AG10803 (cell line): ENCODE results near the gene ERLEC1.

ENCODE experiments used
- DNase-seq: peaks from one replicate; pipeline ENCODE4 v3.0.0; 2010; ENCODE audit warnings: low read depth
- H3K4me3 ChIP-seq: 2 replicates; pipeline ENCODE4 v1.5.1; 2011; ENCODE audit warnings: mild to moderate bottlenecking, low read length, control low read depth
- TF ChIP-seq, protein P1 (sequence below): conservative IDR thresholded peaks from 2 replicates; pipeline ENCODE4 v1.5.1; 2011; ENCODE audit warnings: mild to moderate bottlenecking, low read length, control low read depth, inconsistent platforms

The ERLEC1 gene

DNA sequence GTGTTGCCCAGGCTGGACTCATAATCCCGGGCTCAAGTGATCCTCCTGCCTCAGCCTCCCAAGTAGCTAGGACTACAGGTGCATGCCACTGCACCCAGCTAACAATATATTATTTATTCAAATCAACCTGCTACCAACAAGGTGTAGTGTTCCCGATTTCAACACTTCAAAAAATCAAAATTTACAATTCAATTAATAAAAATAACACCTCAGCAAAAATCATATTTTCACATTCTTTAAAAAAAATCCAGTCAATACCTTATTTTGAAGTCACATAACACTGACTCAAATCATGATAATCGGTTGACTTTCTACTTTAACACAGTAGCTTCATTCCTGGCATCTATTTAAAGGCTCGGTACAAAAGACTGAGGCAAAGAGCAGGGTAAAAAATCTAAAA, 65.7 kb downstream of the ERLEC1 start:
- no peak for DNase-seq
- no peak overlapping the region for H3K4me3 ChIP-seq
- TF ChIP-seq, protein P1, sequence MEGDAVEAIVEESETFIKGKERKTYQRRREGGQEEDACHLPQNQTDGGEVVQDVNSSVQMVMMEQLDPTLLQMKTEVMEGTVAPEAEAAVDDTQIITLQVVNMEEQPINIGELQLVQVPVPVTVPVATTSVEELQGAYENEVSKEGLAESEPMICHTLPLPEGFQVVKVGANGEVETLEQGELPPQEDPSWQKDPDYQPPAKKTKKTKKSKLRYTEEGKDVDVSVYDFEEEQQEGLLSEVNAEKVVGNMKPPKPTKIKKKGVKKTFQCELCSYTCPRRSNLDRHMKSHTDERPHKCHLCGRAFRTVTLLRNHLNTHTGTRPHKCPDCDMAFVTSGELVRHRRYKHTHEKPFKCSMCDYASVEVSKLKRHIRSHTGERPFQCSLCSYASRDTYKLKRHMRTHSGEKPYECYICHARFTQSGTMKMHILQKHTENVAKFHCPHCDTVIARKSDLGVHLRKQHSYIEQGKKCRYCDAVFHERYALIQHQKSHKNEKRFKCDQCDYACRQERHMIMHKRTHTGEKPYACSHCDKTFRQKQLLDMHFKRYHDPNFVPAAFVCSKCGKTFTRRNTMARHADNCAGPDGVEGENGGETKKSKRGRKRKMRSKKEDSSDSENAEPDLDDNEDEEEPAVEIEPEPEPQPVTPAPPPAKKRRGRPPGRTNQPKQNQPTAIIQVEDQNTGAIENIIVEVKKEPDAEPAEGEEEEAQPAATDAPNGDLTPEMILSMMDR, result no peak

DNA sequence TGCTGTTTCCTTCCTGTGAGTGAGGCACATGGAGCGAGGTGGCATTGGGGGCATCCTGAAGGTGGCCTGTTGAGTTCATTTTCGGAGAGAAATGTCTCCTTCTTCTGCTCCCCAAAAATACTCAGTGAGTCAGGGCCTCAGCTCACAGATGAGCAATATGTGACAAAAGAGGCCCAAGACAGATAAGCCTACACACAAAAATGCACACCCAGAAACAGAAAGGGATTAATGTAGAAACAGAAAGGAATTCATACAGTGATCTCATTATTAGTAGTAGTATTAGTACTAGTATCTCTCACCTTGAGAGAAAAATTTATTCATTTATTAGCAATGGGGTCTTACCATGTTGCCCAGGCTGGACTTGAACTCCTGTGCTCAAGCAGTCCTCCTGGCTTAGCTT, 67.8 kb downstream of the ERLEC1 start:
- DNase-seq, result no peak
- H3K4me3 ChIP-seq, result no peak overlapping the region
- TF ChIP-seq, protein P1, result no peak

DNA sequence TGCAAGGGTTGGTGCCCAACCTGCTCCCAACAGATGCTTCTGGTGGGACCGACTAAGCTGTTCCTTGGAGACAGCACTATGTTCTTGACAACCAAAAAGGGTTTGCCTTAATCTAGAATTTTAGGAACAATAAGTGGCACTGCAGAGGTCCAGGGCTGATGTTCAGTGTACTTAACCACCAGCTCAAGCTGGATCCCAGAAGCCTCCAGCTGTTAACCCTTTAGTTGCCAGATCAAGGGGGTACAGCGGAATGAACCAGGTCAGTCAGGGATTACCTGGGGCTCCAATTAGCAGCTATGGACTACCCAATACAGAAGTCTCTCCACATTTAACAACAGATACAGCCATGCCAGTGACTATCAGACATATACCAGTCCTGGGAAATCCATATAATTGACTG, 69.4 kb downstream of the ERLEC1 start:
- H3K4me3 ChIP-seq, result no peak overlapping the region
- no peak for DNase-seq
- TF ChIP-seq, protein P1, result no peak

DNA sequence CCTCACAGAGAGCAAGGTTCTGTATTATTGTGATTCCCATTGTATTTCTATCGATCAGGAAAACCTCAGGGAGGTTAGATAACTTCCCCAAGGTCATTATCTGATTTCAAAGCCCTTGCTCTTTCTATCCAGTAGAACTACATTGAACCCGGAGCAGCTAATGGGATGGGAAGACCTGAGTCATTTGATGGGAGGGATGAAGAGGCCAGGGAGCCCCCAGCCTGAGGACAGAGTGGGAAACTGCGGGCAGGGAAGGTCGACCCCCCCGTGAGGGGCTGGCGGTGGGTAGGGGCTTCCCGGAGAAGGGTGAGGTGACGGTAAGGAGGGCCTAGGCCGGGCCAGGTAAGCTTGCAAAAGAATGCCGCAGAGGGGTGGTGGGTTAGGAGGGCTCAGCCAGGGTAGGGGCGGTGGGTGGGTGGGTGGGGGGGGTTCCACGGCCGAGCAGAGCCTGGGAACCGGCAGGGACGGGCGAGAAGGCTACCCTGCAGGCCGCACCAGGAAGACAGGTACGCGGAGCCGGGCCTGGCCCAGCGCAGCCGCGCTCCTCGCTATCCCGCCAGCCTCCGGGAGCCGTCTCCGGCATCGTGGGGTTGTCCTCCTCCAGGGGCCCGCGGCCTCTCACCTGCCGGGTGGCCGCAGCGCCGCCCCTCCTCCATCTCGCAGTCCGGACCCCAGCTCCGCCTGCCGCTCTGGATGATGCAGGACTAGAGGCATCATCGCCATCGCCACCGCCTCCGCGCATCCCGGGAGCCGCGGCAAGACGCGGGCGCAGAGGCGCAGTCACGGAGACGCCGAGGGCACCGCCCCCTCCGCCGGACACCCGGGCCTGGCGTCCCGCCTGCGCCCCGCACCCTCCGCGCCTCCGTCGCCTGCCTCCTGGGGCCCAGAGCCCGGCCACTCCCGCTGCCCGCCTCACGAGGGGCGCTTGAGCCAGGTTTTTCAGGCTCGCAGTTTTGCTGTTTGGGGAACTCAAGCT, 72.7 kb downstream of the ERLEC1 start, which contains the start of gene GPR75:
Gene GPR75, minus strand, starts transcription at position 762 of the 976 bp plus-strand sequence. CDS start 5,211 bp downstream, outside the sequence.
- peak within 1 kb of the TSS; percentile 47 for H3K4me3 ChIP-seq
- peak; percentile 16 for DNase-seq
- TF ChIP-seq, protein P1, result no peak

DNA sequence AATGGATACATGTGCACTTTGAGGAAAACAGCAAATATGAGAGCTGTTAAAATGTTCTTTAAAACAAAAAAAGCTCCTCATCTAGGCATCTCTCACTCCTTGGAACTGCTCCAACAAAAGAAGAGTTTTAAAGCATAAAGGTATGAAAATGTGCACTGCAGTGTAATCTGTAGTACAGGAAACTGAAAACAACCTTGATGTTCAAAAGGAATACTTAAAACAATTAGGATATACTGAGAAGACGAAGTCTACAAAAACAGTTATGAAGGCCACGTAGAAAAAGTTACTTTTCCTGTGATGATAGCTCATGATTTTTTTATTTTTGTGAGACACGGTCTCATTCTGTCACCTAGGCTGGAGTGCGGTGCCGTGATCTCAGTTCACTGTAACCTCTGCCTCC, 75.0 kb downstream of the ERLEC1 start:
- H3K4me3 ChIP-seq, result no peak overlapping the region
- no peak for DNase-seq
- TF ChIP-seq, protein P1, result no peak

DNA sequence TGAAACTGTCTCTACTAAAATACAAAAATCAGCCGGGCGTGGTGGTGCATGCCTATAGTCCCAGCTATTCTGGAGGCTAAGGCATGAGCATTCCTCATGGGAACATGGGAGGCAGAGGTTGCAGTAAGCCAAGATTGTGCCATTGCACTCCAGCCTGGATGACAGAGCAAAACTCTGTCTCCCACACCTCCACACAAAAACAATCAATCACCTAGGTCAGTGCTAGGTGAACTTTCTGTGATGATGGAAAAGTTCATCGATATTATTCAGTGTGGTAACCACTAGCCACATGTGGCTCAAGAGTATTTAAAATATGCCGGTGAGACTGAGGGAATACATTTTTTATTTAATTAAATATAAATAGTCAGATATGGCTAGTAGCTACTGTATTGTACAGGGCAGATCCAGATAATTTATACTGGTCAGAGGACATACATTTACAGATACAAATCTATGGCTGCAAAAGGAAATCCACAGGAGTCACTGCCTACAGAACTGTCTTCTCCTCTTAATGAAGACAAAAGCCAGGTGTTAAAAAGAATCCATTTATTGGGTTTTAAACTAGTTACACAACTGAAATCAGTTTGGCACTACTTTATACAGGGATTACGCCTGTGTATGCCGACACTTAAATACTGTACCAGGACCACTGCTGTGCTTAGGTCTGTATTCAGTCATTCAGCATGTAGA, 76.8 kb downstream of the ERLEC1 start:
- DNase-seq, result peak; percentile 6
- TF ChIP-seq, protein P1, result no peak
- no peak overlapping the region for H3K4me3 ChIP-seq
